Stimulated activated CD4-positive, alpha-beta T cell treated with anti-CD3 and anti-CD28 coated beads, TNF-alpha, amount 100 ng/mL, for 48 hours (primary cell): ENCODE measurements around the gene APOL3.
A peak's percentile ranks its signal among the peaks of the same experiment; 100 is the strongest.
"Not testable (repeated sequence)": the region's sequence is repeated elsewhere in the genome, so short reads cannot be mapped to it uniquely, and the experiment has no call there.

Experiments
- DNase-seq, 3 donors: peaks; one replicate each; pipeline ENCODE4 v3.0.0-alpha.2; 2020; ENCODE audit warnings: low read depth in 3 of 3

The APOL3 gene

GRCh38 chr22:36161793-36162126 lies 1.2 kb upstream of the APOL3 start:
- DNase-seq = not testable (repeated sequence)

GRCh38 chr22:36156515-36157419 lies 3.8 kb downstream of the APOL3 start:
- peak; percentile 55 to 80 (median 61) for DNase-seq

- no peak for DNase-seq
Observed at GRCh38 chr22:36156119-36156514, 4.4 kb downstream of the APOL3 start.

- DNase-seq = no peak
Observed at GRCh38 chr22:36155702-36156101, 4.9 kb downstream of the APOL3 start.

- DNase-seq = no peak
Observed at GRCh38 chr22:36154423-36154945, 6.1 kb downstream of the APOL3 start.

GRCh38 chr22:36153501-36154422 lies 6.8 kb downstream of the APOL3 start:
- DNase-seq = no peak

GRCh38 chr22:36152821-36153220 lies 7.7 kb downstream of the APOL3 start:
- DNase-seq = not testable (repeated sequence)

GRCh38 chr22:36152088-36152487 lies 8.5 kb downstream of the APOL3 start:
- no peak for DNase-seq

GRCh38 chr22:36151006-36151595 lies 9.5 kb downstream of the APOL3 start:
- no peak for DNase-seq

GRCh38 chr22:36149441-36149840 lies 11.1 kb downstream of the APOL3 start:
- no peak for DNase-seq

GRCh38 chr22:36148411-36148810 lies 12.1 kb downstream of the APOL3 start:
- DNase-seq = no peak

- no peak for DNase-seq
Observed at GRCh38 chr22:36147196-36147791, 13.3 kb downstream of the APOL3 start.

- DNase-seq = no peak
Observed at GRCh38 chr22:36145881-36146280, 14.7 kb downstream of the APOL3 start.

- DNase-seq = no peak
Observed at GRCh38 chr22:36144886-36145541, 15.5 kb downstream of the APOL3 start.

- DNase-seq = no peak
Observed at GRCh38 chr22:36143956-36144355, 16.6 kb downstream of the APOL3 start.

- no peak for DNase-seq
Observed at GRCh38 chr22:36143066-36143815, 17.3 kb downstream of the APOL3 start.

GRCh38 chr22:36141481-36141880 lies 19.1 kb downstream of the APOL3 start:
- no peak for DNase-seq

- DNase-seq = not testable (repeated sequence)
Observed at GRCh38 chr22:36138709-36139108, 21.8 kb downstream of the APOL3 start.

GRCh38 chr22:36136988-36137387 lies 23.6 kb downstream of the APOL3 start:
- DNase-seq = no peak

- DNase-seq = no peak
Observed at GRCh38 chr22:36136475-36136874, 24.1 kb downstream of the APOL3 start.
